Measurements from ENCODE around the gene DYDC2.

DNA sequence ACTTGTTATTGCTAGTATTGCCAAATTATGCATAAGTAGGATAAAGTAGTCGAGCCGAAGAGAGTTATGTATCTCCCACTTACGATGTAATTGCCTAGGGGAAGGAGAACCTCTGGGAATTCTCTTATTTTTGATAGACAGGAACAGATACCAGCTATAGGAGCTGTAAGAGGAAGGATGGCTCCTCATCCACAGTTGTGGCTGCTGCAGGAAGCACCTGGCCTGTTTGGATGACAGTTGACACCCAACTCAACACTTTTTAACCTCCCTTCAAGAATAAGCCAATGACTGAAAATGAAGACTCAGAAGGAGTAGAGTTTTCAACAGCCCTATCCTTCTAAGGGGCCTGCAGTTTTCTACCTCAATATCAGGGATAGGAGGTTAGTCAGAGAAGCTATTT lies 6.3 kb upstream of the DYDC2 start:
- TF ChIP-seq, protein P1, sequence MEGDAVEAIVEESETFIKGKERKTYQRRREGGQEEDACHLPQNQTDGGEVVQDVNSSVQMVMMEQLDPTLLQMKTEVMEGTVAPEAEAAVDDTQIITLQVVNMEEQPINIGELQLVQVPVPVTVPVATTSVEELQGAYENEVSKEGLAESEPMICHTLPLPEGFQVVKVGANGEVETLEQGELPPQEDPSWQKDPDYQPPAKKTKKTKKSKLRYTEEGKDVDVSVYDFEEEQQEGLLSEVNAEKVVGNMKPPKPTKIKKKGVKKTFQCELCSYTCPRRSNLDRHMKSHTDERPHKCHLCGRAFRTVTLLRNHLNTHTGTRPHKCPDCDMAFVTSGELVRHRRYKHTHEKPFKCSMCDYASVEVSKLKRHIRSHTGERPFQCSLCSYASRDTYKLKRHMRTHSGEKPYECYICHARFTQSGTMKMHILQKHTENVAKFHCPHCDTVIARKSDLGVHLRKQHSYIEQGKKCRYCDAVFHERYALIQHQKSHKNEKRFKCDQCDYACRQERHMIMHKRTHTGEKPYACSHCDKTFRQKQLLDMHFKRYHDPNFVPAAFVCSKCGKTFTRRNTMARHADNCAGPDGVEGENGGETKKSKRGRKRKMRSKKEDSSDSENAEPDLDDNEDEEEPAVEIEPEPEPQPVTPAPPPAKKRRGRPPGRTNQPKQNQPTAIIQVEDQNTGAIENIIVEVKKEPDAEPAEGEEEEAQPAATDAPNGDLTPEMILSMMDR (IDR thresholded peaks at IDR 0.05), result no peak
- TF ChIP-seq POLR2AphosphoS5 (IDR thresholded peaks at IDR 0.05; ENCODE audit: low read depth, low read length) (no peak), REST (IDR thresholded peaks at IDR 0.05; ENCODE audit: insufficient read depth in 1 of 2, low read depth in 2 of 2, low read length in 1 of 2) (no peak), TCF7L2 (IDR thresholded peaks at IDR 0.05; ENCODE audit: low read depth, low read length) (no peak), SIN3A (IDR thresholded peaks at IDR 0.05; ENCODE audit: borderline replicate concordance, insufficient read depth, low read depth, low read length) (no peak)
